ENCODE results near the gene SLF1. TPM values are rescaled to one million over a fixed set of nuclear protein-coding genes. Genes with fewer than 3 reads are reported as not detected.

SLF1 gene
- total RNA-seq, 1 experiment from 2014 or later, result 26.3 TPM

GRCh38 chr5:94670726-94671125 lies 52.3 kb downstream of the SLF1 start:
- Histone ChIP-seq H3K4me1 (ENCODE audit: low read length) (no peaks in the 10 kb centered on the region), H3K36me3 (ENCODE audit: insufficient read depth, low read length) (peaks cover 13% of the 10 kb centered on the region; the same call in 1 of the 2 replicates), H3K79me2 (ENCODE audit: low read length) (peaks cover 10% of the 10 kb centered on the region; the same call in 1 of the 2 replicates), H3K27ac (ENCODE audit: low read length) (no peak overlapping the region), H3K9me3 (ENCODE audit: low read length) (no peaks in the 10 kb centered on the region), H3K9me2 (replicated peaks; ENCODE audit: insufficient read depth, low read length) (no peaks in the 10 kb centered on the region), H2AFZ (ENCODE audit: low read length) (no peak overlapping the region), H3K4me3 (ENCODE audit: low read length) (no peak overlapping the region), H4K20me1 (ENCODE audit: insufficient read depth, low read depth, low read length) (no peaks in the 10 kb centered on the region), H3K9ac (ENCODE audit: low read length) (no peak overlapping the region), H3K27me3 (ENCODE audit: low read length) (no peaks in the 10 kb centered on the region), H3K4me2 (ENCODE audit: low read depth, low read length, poor library complexity, severe bottlenecking) (no peak overlapping the region)
- DNase-seq, result no peak

GRCh38 chr5:94672746-94673145 lies 54.3 kb downstream of the SLF1 start:
- Histone ChIP-seq H3K9ac (ENCODE audit: low read length) (no peak overlapping the region), H3K4me1 (ENCODE audit: low read length) (no peaks in the 10 kb centered on the region), H3K4me2 (ENCODE audit: low read depth, low read length, poor library complexity, severe bottlenecking) (no peak overlapping the region), H3K4me3 (ENCODE audit: low read length) (no peak overlapping the region), H3K27me3 (ENCODE audit: low read length) (no peaks in the 10 kb centered on the region), H3K27ac (ENCODE audit: low read length) (no peak overlapping the region), H3K79me2 (ENCODE audit: low read length) (peaks cover 10% of the 10 kb centered on the region; the same call in 1 of the 2 replicates), H2AFZ (ENCODE audit: low read length) (no peak overlapping the region), H3K9me2 (replicated peaks; ENCODE audit: insufficient read depth, low read length) (no peaks in the 10 kb centered on the region), H3K9me3 (ENCODE audit: low read length) (no peaks in the 10 kb centered on the region), H4K20me1 (ENCODE audit: insufficient read depth, low read depth, low read length) (no peaks in the 10 kb centered on the region), H3K36me3 (ENCODE audit: insufficient read depth, low read length) (peaks cover 16% of the 10 kb centered on the region; the same call in 1 of the 2 replicates)
- no peak for DNase-seq

GRCh38 chr5:94674490-94675382 lies 56.3 kb downstream of the SLF1 start:
- no peak overlapping the region for H2AFZ ChIP-seq (ENCODE audit: low read length)
- H4K20me1 ChIP-seq (ENCODE audit: insufficient read depth, low read depth, low read length), result no peaks in the 10 kb centered on the region
- no peaks in the 10 kb centered on the region for H3K9me2 ChIP-seq (replicated peaks; ENCODE audit: insufficient read depth, low read length)
- H3K27ac ChIP-seq (ENCODE audit: low read length), result no peak overlapping the region
- H3K36me3 ChIP-seq (ENCODE audit: insufficient read depth, low read length), result peaks cover 16% of the 10 kb centered on the region; the same call in 1 of the 2 replicates
- no peak overlapping the region for H3K4me2 ChIP-seq (ENCODE audit: low read depth, low read length, poor library complexity, severe bottlenecking)
- no peak overlapping the region for H3K4me3 ChIP-seq (ENCODE audit: low read length)
- no peak overlapping the region for H3K9ac ChIP-seq (ENCODE audit: low read length)
- DNase-seq, result no peak
- no peaks in the 10 kb centered on the region for H3K9me3 ChIP-seq (ENCODE audit: low read length)
- H3K4me1 ChIP-seq (ENCODE audit: low read length), result no peaks in the 10 kb centered on the region
- H3K79me2 ChIP-seq (ENCODE audit: low read length), result peaks cover 10% of the 10 kb centered on the region; the same call in 1 of the 2 replicates
- H3K27me3 ChIP-seq (ENCODE audit: low read length), result no peaks in the 10 kb centered on the region

DNA sequence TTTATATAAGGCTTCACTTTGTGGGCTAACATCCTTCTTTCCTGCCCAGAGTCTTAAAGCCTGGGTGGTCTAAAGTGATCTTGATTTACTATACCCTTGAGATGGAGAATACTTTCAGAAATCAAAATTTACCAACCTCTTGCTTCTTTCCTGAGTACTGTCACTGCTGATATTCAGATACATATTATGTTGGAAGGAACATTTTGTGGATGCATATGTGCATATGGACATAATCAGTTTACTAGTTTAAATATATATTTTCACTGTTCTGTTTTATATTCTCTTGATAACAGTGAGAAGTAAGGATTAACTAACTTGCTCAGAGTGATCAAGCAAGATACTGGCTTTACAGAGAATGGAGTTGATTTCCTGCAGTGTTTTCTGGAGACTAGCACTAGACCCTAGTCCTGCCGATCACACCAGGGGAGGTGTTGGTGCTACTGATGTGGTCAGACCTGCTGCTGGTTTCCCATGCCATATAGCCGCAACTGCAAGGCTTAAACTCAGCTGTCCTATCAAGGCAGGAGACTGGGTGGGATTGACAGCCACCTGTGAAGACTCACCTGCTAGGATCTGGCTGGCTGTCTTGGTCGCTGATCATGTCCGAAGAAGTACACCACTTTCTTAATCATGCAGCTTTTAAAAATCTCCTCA lies 57.6 kb downstream of the SLF1 start:
- no peaks in the 10 kb centered on the region for H3K9me2 ChIP-seq (replicated peaks; ENCODE audit: insufficient read depth, low read length)
- no peaks in the 10 kb centered on the region for H3K9me3 ChIP-seq (ENCODE audit: low read length)
- H4K20me1 ChIP-seq (ENCODE audit: insufficient read depth, low read depth, low read length), result no peaks in the 10 kb centered on the region
- no peak overlapping the region for H3K4me3 ChIP-seq (ENCODE audit: low read length)
- H3K27me3 ChIP-seq (ENCODE audit: low read length), result no peaks in the 10 kb centered on the region
- H3K27ac ChIP-seq (ENCODE audit: low read length), result no peak overlapping the region
- no peaks in the 10 kb centered on the region for H3K4me1 ChIP-seq (ENCODE audit: low read length)
- H3K79me2 ChIP-seq (ENCODE audit: low read length), result peaks cover 10% of the 10 kb centered on the region; the same call in 1 of the 2 replicates
- no peak overlapping the region for H3K9ac ChIP-seq (ENCODE audit: low read length)
- no peak overlapping the region for H2AFZ ChIP-seq (ENCODE audit: low read length)
- H3K36me3 ChIP-seq (ENCODE audit: insufficient read depth, low read length), result peaks cover 16% of the 10 kb centered on the region; the same call in 1 of the 2 replicates
- H3K4me2 ChIP-seq (ENCODE audit: low read depth, low read length, poor library complexity, severe bottlenecking), result no peak overlapping the region
- no peak for DNase-seq

- H3K9me2 ChIP-seq (replicated peaks; ENCODE audit: insufficient read depth, low read length), result no peaks in the 10 kb centered on the region
- H3K9ac ChIP-seq (ENCODE audit: low read length), result no peak overlapping the region
- no peaks in the 10 kb centered on the region for H3K9me3 ChIP-seq (ENCODE audit: low read length)
- no peaks in the 10 kb centered on the region for H4K20me1 ChIP-seq (ENCODE audit: insufficient read depth, low read depth, low read length)
- 0 out of 2 replicates have a peak, but pooled peaks cover 3% of the 10 kb centered on the region for H3K79me2 ChIP-seq (ENCODE audit: low read length)
- no peaks in the 10 kb centered on the region for H3K27me3 ChIP-seq (ENCODE audit: low read length)
- H2AFZ ChIP-seq (ENCODE audit: low read length), result no peak overlapping the region
- H3K27ac ChIP-seq (ENCODE audit: low read length), result no peak overlapping the region
- peaks cover 3% of the 10 kb centered on the region; the same call in 1 of the 2 replicates for H3K36me3 ChIP-seq (ENCODE audit: insufficient read depth, low read length)
- no peak for DNase-seq
- H3K4me2 ChIP-seq (ENCODE audit: low read depth, low read length, poor library complexity, severe bottlenecking), result no peak overlapping the region
- H3K4me1 ChIP-seq (ENCODE audit: low read length), result no peaks in the 10 kb centered on the region
- H3K4me3 ChIP-seq (ENCODE audit: low read length), result no peak overlapping the region
Measured at GRCh38 chr5:94682814-94683520, 64.5 kb downstream of the SLF1 start.

DNA sequence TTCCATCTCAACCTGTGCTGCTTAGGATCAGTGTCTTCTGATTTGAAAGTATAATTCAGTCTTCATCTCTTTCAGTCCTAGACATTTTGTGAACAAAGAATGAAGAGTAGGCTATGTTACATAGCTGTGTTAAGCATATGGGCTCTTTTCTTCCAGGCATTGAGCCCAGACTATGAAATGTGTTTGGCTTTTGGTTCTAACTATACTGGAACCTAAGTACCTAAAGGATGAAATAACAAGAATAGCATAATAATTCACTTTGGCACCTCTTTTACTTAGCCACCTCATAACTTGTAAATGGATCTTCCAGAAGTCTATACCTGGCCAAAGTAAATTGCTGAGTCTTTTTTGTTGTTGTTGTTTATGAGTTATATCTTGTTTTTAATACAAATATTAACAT lies 71.4 kb downstream of the SLF1 start:
- Histone ChIP-seq H2AFZ (ENCODE audit: low read length) (no peak overlapping the region), H3K79me2 (ENCODE audit: low read length) (0 out of 2 replicates have a peak, but pooled peaks cover 1% of the 10 kb centered on the region), H3K27ac (ENCODE audit: low read length) (no peak overlapping the region), H3K4me1 (ENCODE audit: low read length) (peaks cover 6% of the 10 kb centered on the region), H3K9me3 (ENCODE audit: low read length) (no peaks in the 10 kb centered on the region), H3K27me3 (ENCODE audit: low read length) (no peaks in the 10 kb centered on the region), H3K9ac (ENCODE audit: low read length) (no peak overlapping the region), H3K9me2 (replicated peaks; ENCODE audit: insufficient read depth, low read length) (no peaks in the 10 kb centered on the region), H3K4me2 (ENCODE audit: low read depth, low read length, poor library complexity, severe bottlenecking) (no peak overlapping the region), H3K36me3 (ENCODE audit: insufficient read depth, low read length) (peaks cover 19% of the 10 kb centered on the region; the same call in 1 of the 2 replicates), H3K4me3 (ENCODE audit: low read length) (no peak overlapping the region), H4K20me1 (ENCODE audit: insufficient read depth, low read depth, low read length) (no peaks in the 10 kb centered on the region)
- no peak for DNase-seq

GRCh38 chr5:94690778-94691177 lies 72.3 kb downstream of the SLF1 start:
- DNase-seq, result no peak
- Histone ChIP-seq H3K36me3 (ENCODE audit: insufficient read depth, low read length) (peaks cover 22% of the 10 kb centered on the region; the same call in 1 of the 2 replicates), H3K4me2 (ENCODE audit: low read depth, low read length, poor library complexity, severe bottlenecking) (no peak overlapping the region), H3K4me1 (ENCODE audit: low read length) (peaks cover 6% of the 10 kb centered on the region), H3K9me2 (replicated peaks; ENCODE audit: insufficient read depth, low read length) (no peaks in the 10 kb centered on the region), H3K27ac (ENCODE audit: low read length) (no peak overlapping the region), H3K9me3 (ENCODE audit: low read length) (no peaks in the 10 kb centered on the region), H4K20me1 (ENCODE audit: insufficient read depth, low read depth, low read length) (no peaks in the 10 kb centered on the region), H3K4me3 (ENCODE audit: low read length) (no peak overlapping the region), H2AFZ (ENCODE audit: low read length) (no peak overlapping the region), H3K27me3 (ENCODE audit: low read length) (no peaks in the 10 kb centered on the region), H3K79me2 (ENCODE audit: low read length) (no peaks in the 10 kb centered on the region), H3K9ac (ENCODE audit: low read length) (no peak overlapping the region)
